Ishikawa (cell line): ENCODE data around the gene UGT1A8.

ENCODE experiments used
- CEBPB ChIP-seq: IDR thresholded peaks from 2 replicates; pipeline ENCODE4 v1.6.1; 2012
- CREB1 ChIP-seq: IDR thresholded peaks from 2 replicates; pipeline ENCODE4 v1.6.1; 2012; ENCODE audit warnings: low read depth
- EGR1 ChIP-seq: IDR thresholded peaks from 2 replicates; pipeline ENCODE4 v1.6.1; 2012
- EP300 ChIP-seq: IDR thresholded peaks from 2 replicates; pipeline ENCODE4 v1.6.1; 2012; ENCODE audit warnings: borderline replicate concordance
- FOXM1 ChIP-seq: IDR thresholded peaks from 2 replicates; pipeline ENCODE4 v1.6.1; 2012; ENCODE audit warnings: low read depth, borderline replicate concordance
- NFIC ChIP-seq: IDR thresholded peaks from 2 replicates; pipeline ENCODE4 v1.6.1; 2012
- RAD21 ChIP-seq: IDR thresholded peaks from 2 replicates; pipeline ENCODE4 v1.6.1; 2012; ENCODE audit warnings: low read depth
- TAF1 ChIP-seq: IDR thresholded peaks from 2 replicates; pipeline ENCODE4 v1.6.1; 2012; ENCODE audit warnings: low read depth, mild to moderate bottlenecking
- TCF12 ChIP-seq: IDR thresholded peaks from 2 replicates; pipeline ENCODE4 v1.6.1; 2012; ENCODE audit warnings: low read depth
- TEAD4 ChIP-seq: IDR thresholded peaks from 2 replicates; pipeline ENCODE4 v1.6.1; 2012
- YY1 ChIP-seq: IDR thresholded peaks from 2 replicates; pipeline ENCODE4 v1.6.1; 2012; ENCODE audit warnings: low read depth
- ZBTB7A ChIP-seq: IDR thresholded peaks from 2 replicates; pipeline ENCODE4 v1.6.1; 2012; ENCODE audit warnings: low read depth
- TF ChIP-seq, protein P1 (sequence below): IDR thresholded peaks from 2 replicates; pipeline ENCODE4 v1.6.1; 2012
- TF ChIP-seq, protein P2 (sequence below): IDR thresholded peaks from 2 replicates; pipeline ENCODE4 v1.6.1; 2012
- TF ChIP-seq, protein P3 (sequence below): IDR thresholded peaks from 2 replicates; pipeline ENCODE4 v1.6.1; 2012; ENCODE audit warnings: low read depth, mild to moderate bottlenecking

UGT1A8 gene

DNA sequence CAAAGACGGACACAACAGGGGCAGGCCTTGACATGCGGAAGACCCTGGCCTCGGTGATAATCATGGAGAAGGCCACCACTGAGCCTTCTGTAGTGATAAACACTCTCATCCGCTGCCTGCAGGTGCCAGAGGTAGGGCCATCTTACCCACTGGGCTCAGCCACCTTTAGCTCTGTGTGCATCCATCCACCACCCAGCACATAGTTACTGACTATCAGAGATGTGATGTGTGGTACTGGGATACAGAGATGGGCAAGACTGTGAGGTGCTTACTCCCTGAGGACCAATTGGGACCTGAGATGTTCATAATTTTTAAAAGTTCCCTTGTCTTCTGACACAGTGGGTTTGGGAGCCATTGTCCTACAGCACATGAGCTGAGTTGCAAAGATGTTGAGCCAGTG lies 162.3 kb downstream of the UGT1A8 start:
- TF ChIP-seq FOXM1 (no peak), YY1 (no peak), EP300 (no peak), EGR1 (no peak), TAF1 (no peak), TEAD4 (no peak), TCF12 (no peak), CEBPB (no peak), RAD21 (no peak), CREB1 (no peak), NFIC (no peak), ZBTB7A (no peak)
- TF ChIP-seq, protein P1, sequence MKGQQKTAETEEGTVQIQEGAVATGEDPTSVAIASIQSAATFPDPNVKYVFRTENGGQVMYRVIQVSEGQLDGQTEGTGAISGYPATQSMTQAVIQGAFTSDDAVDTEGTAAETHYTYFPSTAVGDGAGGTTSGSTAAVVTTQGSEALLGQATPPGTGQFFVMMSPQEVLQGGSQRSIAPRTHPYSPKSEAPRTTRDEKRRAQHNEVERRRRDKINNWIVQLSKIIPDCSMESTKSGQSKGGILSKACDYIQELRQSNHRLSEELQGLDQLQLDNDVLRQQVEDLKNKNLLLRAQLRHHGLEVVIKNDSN = no peak
- TF ChIP-seq, protein P2, sequence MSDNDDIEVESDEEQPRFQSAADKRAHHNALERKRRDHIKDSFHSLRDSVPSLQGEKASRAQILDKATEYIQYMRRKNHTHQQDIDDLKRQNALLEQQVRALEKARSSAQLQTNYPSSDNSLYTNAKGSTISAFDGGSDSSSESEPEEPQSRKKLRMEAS = no peak
- TF ChIP-seq, protein P3, sequence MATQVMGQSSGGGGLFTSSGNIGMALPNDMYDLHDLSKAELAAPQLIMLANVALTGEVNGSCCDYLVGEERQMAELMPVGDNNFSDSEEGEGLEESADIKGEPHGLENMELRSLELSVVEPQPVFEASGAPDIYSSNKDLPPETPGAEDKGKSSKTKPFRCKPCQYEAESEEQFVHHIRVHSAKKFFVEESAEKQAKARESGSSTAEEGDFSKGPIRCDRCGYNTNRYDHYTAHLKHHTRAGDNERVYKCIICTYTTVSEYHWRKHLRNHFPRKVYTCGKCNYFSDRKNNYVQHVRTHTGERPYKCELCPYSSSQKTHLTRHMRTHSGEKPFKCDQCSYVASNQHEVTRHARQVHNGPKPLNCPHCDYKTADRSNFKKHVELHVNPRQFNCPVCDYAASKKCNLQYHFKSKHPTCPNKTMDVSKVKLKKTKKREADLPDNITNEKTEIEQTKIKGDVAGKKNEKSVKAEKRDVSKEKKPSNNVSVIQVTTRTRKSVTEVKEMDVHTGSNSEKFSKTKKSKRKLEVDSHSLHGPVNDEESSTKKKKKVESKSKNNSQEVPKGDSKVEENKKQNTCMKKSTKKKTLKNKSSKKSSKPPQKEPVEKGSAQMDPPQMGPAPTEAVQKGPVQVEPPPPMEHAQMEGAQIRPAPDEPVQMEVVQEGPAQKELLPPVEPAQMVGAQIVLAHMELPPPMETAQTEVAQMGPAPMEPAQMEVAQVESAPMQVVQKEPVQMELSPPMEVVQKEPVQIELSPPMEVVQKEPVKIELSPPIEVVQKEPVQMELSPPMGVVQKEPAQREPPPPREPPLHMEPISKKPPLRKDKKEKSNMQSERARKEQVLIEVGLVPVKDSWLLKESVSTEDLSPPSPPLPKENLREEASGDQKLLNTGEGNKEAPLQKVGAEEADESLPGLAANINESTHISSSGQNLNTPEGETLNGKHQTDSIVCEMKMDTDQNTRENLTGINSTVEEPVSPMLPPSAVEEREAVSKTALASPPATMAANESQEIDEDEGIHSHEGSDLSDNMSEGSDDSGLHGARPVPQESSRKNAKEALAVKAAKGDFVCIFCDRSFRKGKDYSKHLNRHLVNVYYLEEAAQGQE = no peak

DNA sequence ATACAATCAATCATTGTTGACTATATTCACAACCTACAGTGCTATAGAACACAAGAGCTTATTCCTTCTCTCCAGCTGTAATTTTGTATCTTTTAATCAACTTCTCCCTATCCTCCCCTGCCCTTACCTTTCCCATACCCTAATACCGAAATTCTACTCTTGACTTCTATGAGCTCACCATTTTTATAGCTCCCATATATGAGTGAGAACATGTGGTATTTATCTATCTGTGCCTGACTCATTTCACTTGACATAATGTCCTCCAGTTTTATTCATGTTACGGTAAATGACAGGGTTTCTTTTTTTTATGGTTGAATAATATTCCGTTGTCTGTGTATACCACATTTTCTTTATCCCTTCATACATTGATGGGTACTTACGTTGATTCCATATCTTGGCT lies 163.3 kb downstream of the UGT1A8 start:
- no peak for TF ChIP-seq EP300
- TF ChIP-seq, protein P1 = no peak
- no peak for TF ChIP-seq EGR1

DNA sequence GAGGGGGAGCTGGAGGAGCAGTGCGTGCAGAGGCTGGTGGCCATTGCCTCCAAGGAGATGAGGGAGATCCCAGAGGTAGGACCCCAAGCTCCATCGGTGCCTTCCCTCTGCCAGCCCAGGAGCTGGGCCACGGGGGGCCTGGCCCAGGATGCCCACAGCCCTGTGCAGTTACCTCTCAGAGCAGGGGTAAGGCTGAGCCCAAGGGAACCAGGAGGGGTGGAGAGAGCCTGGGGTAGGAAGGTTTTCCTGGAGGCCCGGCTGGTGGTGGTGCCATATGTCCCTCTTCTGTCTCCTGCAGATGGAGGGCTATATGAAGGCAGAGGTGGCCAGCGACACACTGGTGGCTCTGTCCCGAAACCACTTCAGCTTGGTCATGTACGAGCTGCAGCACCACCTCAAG lies 172.1 kb downstream of the UGT1A8 start:
- TF ChIP-seq, protein P2 = no peak
- TF ChIP-seq CEBPB = no peak
- no peak for TF ChIP-seq RAD21
- no peak for TF ChIP-seq EP300
- TF ChIP-seq NFIC = no peak
- TF ChIP-seq TAF1 = no peak
- TF ChIP-seq YY1 = no peak
- no peak for TF ChIP-seq EGR1
- no peak for TF ChIP-seq ZBTB7A
- TF ChIP-seq, protein P1 = no peak

DNA sequence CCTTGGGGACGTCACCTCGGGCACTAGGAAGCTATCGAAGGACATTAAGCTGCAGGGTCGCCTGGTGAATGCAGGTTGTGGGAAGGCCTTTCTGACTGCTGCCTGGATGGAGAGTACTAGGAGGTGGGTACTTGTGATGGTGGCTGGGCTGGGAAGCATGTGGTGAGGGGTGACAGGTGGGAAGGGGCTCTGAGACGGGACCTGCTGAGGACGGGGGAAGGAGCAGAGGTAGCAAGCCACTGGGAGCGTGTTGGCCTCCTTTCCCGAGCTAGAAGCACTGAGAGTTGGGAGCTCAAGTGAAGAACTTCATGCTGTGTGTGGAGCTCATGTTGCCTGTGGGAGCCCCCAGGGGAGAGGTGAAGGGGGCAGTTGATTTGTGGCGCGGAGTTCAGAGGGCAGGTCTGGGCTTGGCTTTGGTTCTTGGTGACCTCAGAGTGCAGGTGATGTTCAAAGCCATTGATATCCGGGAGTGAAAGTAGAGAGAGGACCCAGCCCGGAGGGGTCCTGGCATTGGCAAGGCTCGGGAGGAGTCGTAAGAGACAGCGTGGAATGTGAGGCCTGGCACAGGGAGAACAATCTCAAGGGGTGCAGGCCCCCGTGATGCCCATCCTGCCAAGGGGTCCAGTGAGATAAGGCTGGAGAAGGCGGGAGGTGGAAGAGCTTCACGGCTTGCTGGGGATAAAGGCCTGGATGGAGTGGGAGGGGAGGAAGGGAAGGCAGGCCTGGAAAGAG lies 173.9 kb downstream of the UGT1A8 start:
- TF ChIP-seq YY1 (no peak), EP300 (no peak), NFIC (no peak), ZBTB7A (no peak), CREB1 (no peak), EGR1 (no peak), TEAD4 (no peak), RAD21 (no peak), FOXM1 (no peak), TCF12 (no peak), CEBPB (no peak), TAF1 (no peak)
- TF ChIP-seq, protein P2 = no peak
- TF ChIP-seq, protein P1 = no peak
- TF ChIP-seq, protein P3 = no peak

DNA sequence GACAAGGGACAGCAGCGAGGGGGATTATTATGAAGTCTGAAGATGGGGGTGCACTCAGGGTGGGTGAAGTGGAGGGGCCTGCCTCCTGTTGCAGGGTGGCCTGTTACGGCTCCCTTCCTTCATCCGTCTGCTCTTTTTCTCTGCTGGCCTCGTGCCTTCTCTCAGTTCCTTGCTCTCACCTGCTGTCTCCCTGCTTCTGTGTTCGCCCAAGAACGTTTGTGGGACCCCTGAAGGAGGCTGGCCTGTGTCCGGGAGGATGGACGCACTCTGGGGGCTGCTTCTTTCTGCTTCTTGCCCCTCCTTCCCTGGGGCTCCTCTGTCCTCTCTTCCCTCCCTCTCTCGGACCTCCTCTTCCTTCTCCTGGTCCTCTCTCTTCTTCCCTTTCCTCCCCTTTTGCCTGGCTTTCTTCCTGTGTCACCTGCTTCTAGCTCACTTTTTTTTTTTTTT lies 174.5 kb downstream of the UGT1A8 start:
- no peak for TF ChIP-seq CEBPB
- TF ChIP-seq, protein P2 = no peak
- TF ChIP-seq EGR1 = no peak
- no peak for TF ChIP-seq NFIC
- TF ChIP-seq TAF1 = no peak
- no peak for TF ChIP-seq EP300
- TF ChIP-seq FOXM1 = no peak
- TF ChIP-seq RAD21 = no peak
- TF ChIP-seq, protein P1 = no peak
- no peak for TF ChIP-seq YY1
